ENCODE results near the gene PELI2. TPM values are rescaled to one million over a fixed set of nuclear protein-coding genes. Genes with fewer than 3 reads are reported as not detected.

PELI2 gene
- total RNA-seq, 4 donors from 2014 or later: 12.9 to 21.8 (median 17.6) TPM

- TF ChIP-seq CTCF (IDR thresholded peaks at IDR 0.05; ENCODE audit: low read depth): no peak
Observed at GRCh38 chr14:56144176-56144575, 26.0 kb downstream of the PELI2 start.

GRCh38 chr14:56145181-56145769 lies 27.1 kb downstream of the PELI2 start:
- TF ChIP-seq CTCF (IDR thresholded peaks at IDR 0.05; ENCODE audit: low read depth): no peak

GRCh38 chr14:56145965-56146364 lies 27.8 kb downstream of the PELI2 start:
- TF ChIP-seq CTCF (IDR thresholded peaks at IDR 0.05; ENCODE audit: low read depth): no peak

GRCh38 chr14:56147449-56147848 lies 29.2 kb downstream of the PELI2 start:
- no peak for TF ChIP-seq CTCF (IDR thresholded peaks at IDR 0.05; ENCODE audit: low read depth)

- TF ChIP-seq CTCF (IDR thresholded peaks at IDR 0.05; ENCODE audit: low read depth): no peak
Observed at GRCh38 chr14:56147986-56148901, 30.0 kb downstream of the PELI2 start.

GRCh38 chr14:56149151-56149550 lies 30.9 kb downstream of the PELI2 start:
- no peak for TF ChIP-seq CTCF (IDR thresholded peaks at IDR 0.05; ENCODE audit: low read depth)

- TF ChIP-seq CTCF (IDR thresholded peaks at IDR 0.05; ENCODE audit: low read depth): no peak
Observed at GRCh38 chr14:56149995-56150394, 31.8 kb downstream of the PELI2 start.
